Natural killer cell (primary cell): ENCODE results near the gene BCL7A. TPM values are rescaled to one million over a fixed set of nuclear protein-coding genes. Genes with fewer than 3 reads are reported as not detected.
A peak's percentile ranks its signal among the peaks of the same experiment; 100 is the strongest.

Experiments used
- ATAC-seq, 3 donors: fragments of 150-1000 bp in 2 of 3; fragments of 200-7000 bp in 1 of 3; cut with Tn5 transposase; 1 replicate in 1 of 3; 2 replicates in 2 of 3; pipeline ENCODE4 v1.10.0; 2021; ENCODE audit warnings: mild to moderate bottlenecking in 2 of 3, moderate library complexity in 2 of 3
- DNase-seq, 2 donors: peaks; one replicate each; pipeline versions ENCODE4 v3.0.0 to v3.0.0-alpha.2; 2013 to 2021; ENCODE audit warnings: mixed read lengths in 1 of 2
- H3K27ac ChIP-seq: one replicate; pipeline ENCODE4 v1.5.1; 2013; ENCODE audit warnings: mild to moderate bottlenecking, low read length
- H3K27me3 ChIP-seq: one replicate; pipeline ENCODE4 v1.6.1; 2013; ENCODE audit warnings: low read length; ENCODE audit not compliant: control insufficient read depth, insufficient read depth
- H3K36me3 ChIP-seq: one replicate; pipeline ENCODE4 v1.6.1; 2013; ENCODE audit warnings: low read length; ENCODE audit not compliant: control insufficient read depth, insufficient read depth
- H3K4me1 ChIP-seq: one replicate; pipeline ENCODE4 v1.6.1; 2013; ENCODE audit warnings: low read length; ENCODE audit not compliant: control insufficient read depth, insufficient read depth
- H3K4me3 ChIP-seq: one replicate; pipeline ENCODE4 v1.5.1; 2013; ENCODE audit warnings: low read length
- H3K9me3 ChIP-seq: one replicate; pipeline ENCODE4 v1.6.1; 2013; ENCODE audit warnings: low read length; ENCODE audit not compliant: control insufficient read depth, insufficient read depth
- H3K27ac Mint-ChIP-seq, 2 donors: one replicate each; pipeline ENCODE4 v1.8.0; 2022; ENCODE audit warnings: mild to moderate bottlenecking in 2 of 2, mixed read lengths in 2 of 2, moderate library complexity in 1 of 2
- H3K27me3 Mint-ChIP-seq, 2 donors: one replicate each; pipeline ENCODE4 v1.8.0; 2022; ENCODE audit warnings: low read depth in 2 of 2, mixed read lengths in 2 of 2
- H3K36me3 Mint-ChIP-seq: one replicate; pipeline ENCODE4 v1.8.0; 2022; ENCODE audit warnings: mixed read lengths
- H3K4me1 Mint-ChIP-seq, 2 donors: one replicate each; pipeline ENCODE4 v1.8.0; 2022; ENCODE audit warnings: mixed read lengths in 2 of 2
- H3K4me3 Mint-ChIP-seq: one replicate; pipeline ENCODE4 v1.8.0; 2022; ENCODE audit warnings: mild to moderate bottlenecking, moderate library complexity, mixed read lengths
- H3K9me3 Mint-ChIP-seq, 2 donors: one replicate each; pipeline ENCODE4 v1.8.0; 2022; ENCODE audit warnings: mixed read lengths in 2 of 2
- CTCF ChIP-seq: fragments of 200-600 bp; IDR thresholded peaks from one replicate; pipeline ENCODE4 v1.8.0; 2022; ENCODE audit warnings: antibody characterized with exemption
- WGBS: methylation state at CpG from one replicate; pipeline ENCODE4 v1.1.7; 2013; ENCODE audit warnings: missing lambda C conversion rate; ENCODE audit not compliant: insufficient coverage; 5-methylcytosine and 5-hydroxymethylcytosine counted together
- intact Hi-C: fragments of 100-400 bp; cut with micrococcal nuclease; formaldehyde crosslinking; loops from one replicate; pipeline ENCODE4 v1.14.2; 2022
- total RNA-seq, 4 donors: library from RNA; stranded (reverse); fragments of 120-200 nt in 1 of 4; gene quantifications; one replicate each; pipeline versions ENCODE4 v1.2.3 to v1.2.4, GENCODE V29; 2013 to 2022

BCL7A gene
- total RNA-seq, 3 donors from 2014 or later (not counting 1 experiment from before 2014, with no cell fraction given), result 0.85 to 1.1 (median 0.96) TPM

- peak overlapping the region; percentile 56 for H3K4me3 Mint-ChIP-seq
- H3K4me1 ChIP-seq, result peaks cover 43% of the 10 kb centered on the region
- no peaks in the 10 kb centered on the region for H3K9me3 ChIP-seq
- no peak overlapping the region for H3K4me3 ChIP-seq
- H3K4me1 Mint-ChIP-seq, result peaks cover 29% of the 10 kb centered on the region in 2 donors
- no peaks in the 10 kb centered on the region for H3K9me3 Mint-ChIP-seq
- intact Hi-C loops, result no loop called here
- TF ChIP-seq CTCF, result no peak
- no peak overlapping the region for H3K27ac Mint-ChIP-seq
- no peaks in the 10 kb centered on the region for H3K27me3 ChIP-seq
- no peaks in the 10 kb centered on the region for H3K36me3 ChIP-seq
- peaks cover 0 to 2% of the 10 kb centered on the region in 2 donors for H3K27me3 Mint-ChIP-seq
- DNase-seq (no peak), ATAC-seq (no peak)
- H3K36me3 Mint-ChIP-seq, result no peaks in the 10 kb centered on the region
- no peak overlapping the region for H3K27ac ChIP-seq
- whole genome bisulfite sequencing, result 79% methylated on average over 10 of the region's 10 CpGs
Observed at GRCh38 chr12:122076743-122077495, 55.2 kb downstream of the BCL7A start.

- TF ChIP-seq CTCF, result no peak
- Histone ChIP-seq H3K4me3 (peak within 1 kb of the TSS; percentile 83), H3K27me3 (no peaks in the 10 kb centered on the region), H3K27ac (peak within 1 kb of the TSS; percentile 58), H3K36me3 (no peaks in the 10 kb centered on the region), H3K4me1 (peaks cover 52% of the 10 kb centered on the region), H3K9me3 (no peaks in the 10 kb centered on the region)
- peak; percentile 93 to 94 for DNase-seq
- ATAC-seq, result peak; percentile 81 to 92 (median 91)
- Mint-ChIP-seq H3K4me3 (peak within 1 kb of the TSS; percentile 89), H3K36me3 (no peaks in the 10 kb centered on the region), H3K9me3 (no peaks in the 10 kb centered on the region), H3K27me3 (peaks cover 0 to 2% of the 10 kb centered on the region in 2 donors), H3K4me1 (peaks cover 44% of the 10 kb centered on the region in 2 donors), H3K27ac (peak within 1 kb of the TSS; percentile 79 to 86)
- WGBS, result under 1% methylated on average over 112 of the region's 113 CpGs
- intact Hi-C loops, result no loop called here
Observed at GRCh38 chr12:122078141-122079032, 56.7 kb downstream of the BCL7A start, which contains the start of gene MLXIP. Gene MLXIP, plus strand, starts transcription at chr12:122078756. Its CDS starts 98 bp downstream, at chr12:122078854.

- Mint-ChIP-seq H3K36me3 (no peaks in the 10 kb centered on the region), H3K4me1 (peaks cover 50% of the 10 kb centered on the region in 2 donors), H3K9me3 (no peaks in the 10 kb centered on the region), H3K4me3 (peak overlapping the region; percentile 72), H3K27ac (peak overlapping the region; percentile 79 to 86), H3K27me3 (peaks cover 0 to 2% of the 10 kb centered on the region in 2 donors)
- Histone ChIP-seq H3K9me3 (no peaks in the 10 kb centered on the region), H3K27me3 (no peaks in the 10 kb centered on the region), H3K4me3 (peak overlapping the region; percentile 83), H3K36me3 (no peaks in the 10 kb centered on the region), H3K4me1 (peaks cover 52% of the 10 kb centered on the region), H3K27ac (peak overlapping the region; percentile 50)
- DNase-seq (peak in 1 of 2 donors; percentile 57), ATAC-seq (peak in 2 of 3 donors; percentile 23 to 27)
- intact Hi-C loops, result no loop called here
- under 1% methylated on average over 38 of the region's 38 CpGs for WGBS
- TF ChIP-seq CTCF, result no peak
Observed at GRCh38 chr12:122079033-122079531, 57.4 kb downstream of the BCL7A start.
